Measurements from ENCODE around the gene ATP5MC3. TPM values are rescaled to one million over a fixed set of nuclear protein-coding genes. Genes with fewer than 3 reads are reported as not detected.

Gene ATP5MC3
- total RNA-seq, 1 donor from 2014 or later = 133 TPM

GRCh38 chr2:175143191-175143590 lies 38.3 kb downstream of the ATP5MC3 start:
- Histone ChIP-seq H3K27me3 (ENCODE audit: low read depth) (no peaks in the 10 kb centered on the region), H3K27ac (no peak overlapping the region), H3K9me3 (no peaks in the 10 kb centered on the region), H3K4me3 (no peak overlapping the region), H3K4me1 (no peaks in the 10 kb centered on the region), H3K36me3 (peaks cover 15% of the 10 kb centered on the region)
- TF ChIP-seq, protein P1, sequence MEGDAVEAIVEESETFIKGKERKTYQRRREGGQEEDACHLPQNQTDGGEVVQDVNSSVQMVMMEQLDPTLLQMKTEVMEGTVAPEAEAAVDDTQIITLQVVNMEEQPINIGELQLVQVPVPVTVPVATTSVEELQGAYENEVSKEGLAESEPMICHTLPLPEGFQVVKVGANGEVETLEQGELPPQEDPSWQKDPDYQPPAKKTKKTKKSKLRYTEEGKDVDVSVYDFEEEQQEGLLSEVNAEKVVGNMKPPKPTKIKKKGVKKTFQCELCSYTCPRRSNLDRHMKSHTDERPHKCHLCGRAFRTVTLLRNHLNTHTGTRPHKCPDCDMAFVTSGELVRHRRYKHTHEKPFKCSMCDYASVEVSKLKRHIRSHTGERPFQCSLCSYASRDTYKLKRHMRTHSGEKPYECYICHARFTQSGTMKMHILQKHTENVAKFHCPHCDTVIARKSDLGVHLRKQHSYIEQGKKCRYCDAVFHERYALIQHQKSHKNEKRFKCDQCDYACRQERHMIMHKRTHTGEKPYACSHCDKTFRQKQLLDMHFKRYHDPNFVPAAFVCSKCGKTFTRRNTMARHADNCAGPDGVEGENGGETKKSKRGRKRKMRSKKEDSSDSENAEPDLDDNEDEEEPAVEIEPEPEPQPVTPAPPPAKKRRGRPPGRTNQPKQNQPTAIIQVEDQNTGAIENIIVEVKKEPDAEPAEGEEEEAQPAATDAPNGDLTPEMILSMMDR (IDR thresholded peaks at IDR 0.05) = no peak
- ATAC-seq = no peak
- intact Hi-C loops (cut with DNase I) = no loop called here
- no peak for DNase-seq

DNA sequence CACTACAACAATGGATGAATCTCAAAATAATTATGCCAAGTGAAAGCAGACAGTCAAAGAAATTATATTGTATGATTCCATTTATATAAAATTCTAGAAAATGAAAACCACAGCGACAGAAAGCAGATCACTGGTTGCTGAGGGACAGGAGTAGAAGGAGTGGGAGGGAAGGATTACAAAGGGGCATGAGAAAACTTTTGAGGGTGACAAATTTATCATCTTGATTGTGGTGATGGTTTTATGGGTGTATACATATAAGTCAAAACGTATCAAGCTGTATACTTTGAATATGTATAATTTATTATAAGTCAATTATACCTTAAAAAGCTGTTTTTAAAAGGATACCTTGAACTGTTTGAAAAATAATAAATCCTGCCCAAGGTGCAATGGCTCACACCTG lies 41.2 kb downstream of the ATP5MC3 start:
- Histone ChIP-seq H3K4me1 (no peaks in the 10 kb centered on the region), H3K27ac (no peak overlapping the region), H3K36me3 (peaks cover 11% of the 10 kb centered on the region), H3K9me3 (no peaks in the 10 kb centered on the region), H3K4me3 (no peak overlapping the region), H3K27me3 (ENCODE audit: low read depth) (no peaks in the 10 kb centered on the region)
- intact Hi-C loops (cut with DNase I) = no loop called here
- DNase-seq = no peak
- no peak for ATAC-seq
- TF ChIP-seq, protein P1 (IDR thresholded peaks at IDR 0.05) = no peak

DNA sequence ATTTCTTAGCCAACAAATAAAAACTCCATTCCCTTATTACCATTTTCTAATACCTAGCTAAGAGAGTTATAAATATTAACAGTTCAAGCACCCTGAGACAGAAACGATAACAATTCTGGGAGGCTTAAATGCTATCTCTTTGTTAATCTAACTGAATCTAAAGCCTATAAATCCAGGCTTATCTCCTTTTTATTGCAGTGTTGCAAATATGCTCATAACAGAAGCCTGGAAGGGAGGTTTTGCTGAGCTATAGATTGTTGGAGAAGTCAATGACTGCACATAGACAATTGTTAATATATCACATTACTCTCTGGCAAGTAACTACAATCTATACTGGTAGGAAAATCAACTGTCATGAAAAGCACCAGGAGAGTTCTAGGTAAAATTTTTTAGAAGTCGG lies 43.7 kb downstream of the ATP5MC3 start:
- Histone ChIP-seq H3K9me3 (no peaks in the 10 kb centered on the region), H3K4me3 (no peak overlapping the region), H3K4me1 (no peaks in the 10 kb centered on the region), H3K36me3 (peaks cover 14% of the 10 kb centered on the region), H3K27ac (no peak overlapping the region), H3K27me3 (ENCODE audit: low read depth) (no peaks in the 10 kb centered on the region)
- intact Hi-C loops (cut with DNase I) = no loop called here
- TF ChIP-seq, protein P1 (IDR thresholded peaks at IDR 0.05) = no peak
- DNase-seq (no peak), ATAC-seq (no peak)

- no peak for DNase-seq
- H3K36me3 ChIP-seq = peaks cover 23% of the 10 kb centered on the region
- no peaks in the 10 kb centered on the region for H3K4me1 ChIP-seq
- H3K27me3 ChIP-seq (ENCODE audit: low read depth) = no peaks in the 10 kb centered on the region
- ATAC-seq = no peak
- intact Hi-C loops (cut with DNase I) = no loop called here
- H3K9me3 ChIP-seq = no peaks in the 10 kb centered on the region
- no peak overlapping the region for H3K27ac ChIP-seq
- TF ChIP-seq, protein P1 (IDR thresholded peaks at IDR 0.05) = no peak
- H3K4me3 ChIP-seq = no peak overlapping the region
Observed at GRCh38 chr2:175136334-175137215, 44.9 kb downstream of the ATP5MC3 start.

DNA sequence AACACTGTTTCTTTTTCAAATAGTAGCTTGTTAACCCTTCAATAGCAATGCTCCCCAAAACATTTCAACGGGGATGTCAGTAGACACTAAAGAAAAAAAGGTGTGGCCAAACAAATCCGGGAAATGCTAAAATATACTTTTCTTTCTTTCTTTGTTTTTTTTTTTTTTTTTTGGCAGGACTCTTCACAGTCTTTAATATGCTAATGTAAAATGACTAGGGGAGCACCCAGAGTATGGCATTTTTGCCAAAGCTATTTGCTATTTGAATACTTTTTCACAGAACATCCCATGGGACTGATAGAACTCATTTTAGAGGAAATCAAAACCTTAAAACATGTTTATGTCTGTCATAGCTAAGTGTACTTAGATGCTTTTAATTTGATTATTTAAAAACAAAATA lies 45.6 kb downstream of the ATP5MC3 start:
- Histone ChIP-seq H3K27ac (no peak overlapping the region), H3K4me3 (no peak overlapping the region), H3K9me3 (no peaks in the 10 kb centered on the region), H3K27me3 (ENCODE audit: low read depth) (no peaks in the 10 kb centered on the region), H3K36me3 (peaks cover 25% of the 10 kb centered on the region), H3K4me1 (no peaks in the 10 kb centered on the region)
- no peak for ATAC-seq
- DNase-seq = no peak
- TF ChIP-seq, protein P1 (IDR thresholded peaks at IDR 0.05) = no peak
- intact Hi-C loops (cut with DNase I) = no loop called here
